ENCODE measurements around the gene ZNF747. TPM values are rescaled to one million over a fixed set of nuclear protein-coding genes. Genes with fewer than 3 reads are reported as not detected.
A peak's percentile ranks its signal among the peaks of the same experiment; 100 is the strongest.

Gene ZNF747
- total RNA-seq, 2 donors from 2014 or later, result 15.5 to 17.1 TPM

DNA sequence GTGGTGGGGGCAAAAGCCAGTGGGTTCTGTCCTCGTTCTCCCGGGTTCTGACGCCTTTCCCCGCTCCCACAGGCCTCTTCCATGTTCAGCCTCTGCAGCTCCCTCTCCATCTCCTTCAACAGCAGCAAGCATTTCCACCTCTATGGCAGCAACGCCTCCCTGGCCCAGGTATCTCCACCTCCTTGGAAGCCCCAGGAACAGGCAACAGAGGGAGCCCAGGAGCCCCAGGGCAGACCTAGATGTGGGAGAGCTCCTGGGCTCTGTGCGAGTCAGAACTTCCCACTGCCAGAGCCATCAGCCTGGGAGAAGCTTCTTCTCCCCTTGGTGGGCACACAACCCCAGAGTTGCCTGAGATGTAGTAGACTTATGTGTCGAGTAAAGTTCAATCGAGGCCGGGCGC is 16.1 kb downstream of the ZNF747 start:
- Mint-ChIP-seq H3K36me3 (ENCODE audit: low read depth) (no peaks in the 10 kb centered on the region), H3K27ac (no peak overlapping the region), H3K9me3 (no peaks in the 10 kb centered on the region), H3K4me1 (peaks cover 6% of the 10 kb centered on the region), H3K4me3 (no peak overlapping the region), H3K27me3 (ENCODE audit: insufficient read depth) (peaks cover 13% of the 10 kb centered on the region)
- no peak overlapping the region for H3K27ac ChIP-seq (ENCODE audit: low read depth, low read length)
- no peak overlapping the region for H3K4me3 ChIP-seq (ENCODE audit: low read length)
- no peaks in the 10 kb centered on the region for H3K36me3 ChIP-seq (ENCODE audit: control insufficient read depth, insufficient read depth, low read length)
- H3K9ac ChIP-seq (ENCODE audit: extremely low read depth, low read length, poor library complexity, severe bottlenecking), result no peak overlapping the region
- WGBS, 2 experiments (ENCODE audit: insufficient coverage in 1 of 2, insufficient read length in 1 of 2), result 95 to 98% methylated on average over 4 to 10 of the region's 10 CpGs
- no peaks in the 10 kb centered on the region for H3K27me3 ChIP-seq (ENCODE audit: control insufficient read depth, insufficient read depth, low read length, poor library complexity, severe bottlenecking)
- DNase-seq, result no peak
- no peaks in the 10 kb centered on the region for H3K9me3 ChIP-seq (ENCODE audit: control insufficient read depth, low read length)
- no peaks in the 10 kb centered on the region for H3K4me1 ChIP-seq (ENCODE audit: control insufficient read depth, insufficient read depth, low read length)
- peak; percentile 33 for TF ChIP-seq CTCF (conservative IDR thresholded peaks at IDR 0.05)

DNA sequence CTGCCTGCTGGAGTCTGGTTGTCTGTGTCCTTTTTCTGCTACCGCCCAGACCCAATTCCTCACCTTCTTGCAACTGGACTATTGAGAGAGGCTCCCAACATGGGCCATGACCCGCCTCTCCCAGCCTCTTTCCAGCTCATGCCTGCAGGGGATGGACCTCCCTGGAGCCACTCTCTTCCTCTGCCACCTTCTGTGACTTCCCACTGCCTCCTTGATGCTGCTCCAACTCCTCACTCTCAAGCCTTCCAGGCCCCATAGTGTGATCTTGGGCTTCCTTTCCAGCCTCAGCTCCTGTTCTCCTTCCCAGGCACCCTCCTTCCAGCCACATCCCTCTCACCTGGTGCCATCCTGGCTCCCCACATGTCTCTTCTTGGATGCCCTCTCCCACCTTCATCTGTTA is 19.4 kb downstream of the ZNF747 start:
- H3K4me1 ChIP-seq (ENCODE audit: control insufficient read depth, insufficient read depth, low read length), result no peaks in the 10 kb centered on the region
- Mint-ChIP-seq H3K4me3 (no peak overlapping the region), H3K36me3 (ENCODE audit: low read depth) (no peaks in the 10 kb centered on the region), H3K9me3 (no peaks in the 10 kb centered on the region), H3K27ac (no peak overlapping the region), H3K27me3 (ENCODE audit: insufficient read depth) (peaks cover 14% of the 10 kb centered on the region), H3K4me1 (no peaks in the 10 kb centered on the region)
- no peak overlapping the region for H3K27ac ChIP-seq (ENCODE audit: low read depth, low read length)
- H3K9ac ChIP-seq (ENCODE audit: extremely low read depth, low read length, poor library complexity, severe bottlenecking), result no peak overlapping the region
- no peak overlapping the region for H3K4me3 ChIP-seq (ENCODE audit: low read length)
- no peaks in the 10 kb centered on the region for H3K36me3 ChIP-seq (ENCODE audit: control insufficient read depth, insufficient read depth, low read length)
- no peaks in the 10 kb centered on the region for H3K9me3 ChIP-seq (ENCODE audit: control insufficient read depth, low read length)
- WGBS, 2 experiments (ENCODE audit: insufficient coverage in 1 of 2, insufficient read length in 1 of 2), result 74 to 90% methylated on average over 2 of the region's 2 CpGs
- TF ChIP-seq CTCF (conservative IDR thresholded peaks at IDR 0.05), result no peak
- DNase-seq, result no peak
- no peaks in the 10 kb centered on the region for H3K27me3 ChIP-seq (ENCODE audit: control insufficient read depth, insufficient read depth, low read length, poor library complexity, severe bottlenecking)

DNA sequence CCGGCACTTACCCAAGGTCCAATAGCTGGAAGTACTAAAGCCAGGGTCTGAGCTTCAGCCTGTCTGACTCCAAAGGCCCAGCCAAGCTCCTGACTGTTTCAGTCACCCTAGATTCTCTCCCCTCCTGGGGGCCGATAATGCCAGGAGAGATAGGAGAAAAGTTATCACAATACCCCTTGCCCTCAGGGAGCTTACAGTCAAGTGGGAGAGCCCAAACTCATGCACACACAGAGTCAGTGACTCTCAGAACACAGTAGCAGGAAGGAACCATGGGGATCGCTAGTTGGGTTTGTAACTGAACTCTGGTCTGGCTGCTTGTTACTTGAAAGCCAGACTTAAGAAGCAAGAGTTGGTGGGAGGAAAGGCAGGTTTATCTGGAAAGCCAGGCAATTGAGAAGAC is 23.1 kb downstream of the ZNF747 start:
- H3K9me3 ChIP-seq (ENCODE audit: control insufficient read depth, low read length), result no peaks in the 10 kb centered on the region
- no peak overlapping the region for H3K27ac ChIP-seq (ENCODE audit: low read depth, low read length)
- no peak for DNase-seq
- H3K27me3 Mint-ChIP-seq (ENCODE audit: insufficient read depth), result peaks cover 4% of the 10 kb centered on the region
- H3K9me3 Mint-ChIP-seq, result no peaks in the 10 kb centered on the region
- H3K4me3 ChIP-seq (ENCODE audit: low read length), result no peak overlapping the region
- no peaks in the 10 kb centered on the region for H3K36me3 Mint-ChIP-seq (ENCODE audit: low read depth)
- no peaks in the 10 kb centered on the region for H3K4me1 ChIP-seq (ENCODE audit: control insufficient read depth, insufficient read depth, low read length)
- H3K4me3 Mint-ChIP-seq, result no peak overlapping the region
- H3K27ac Mint-ChIP-seq, result no peak overlapping the region
- no peaks in the 10 kb centered on the region for H3K4me1 Mint-ChIP-seq
- H3K36me3 ChIP-seq (ENCODE audit: control insufficient read depth, insufficient read depth, low read length), result no peaks in the 10 kb centered on the region
- no peak for TF ChIP-seq CTCF (conservative IDR thresholded peaks at IDR 0.05)
- WGBS, 2 experiments (ENCODE audit: insufficient coverage in 1 of 2, insufficient read length in 1 of 2), result 89 to 100% methylated on average over 1 to 3 of the region's 3 CpGs
- no peak overlapping the region for H3K9ac ChIP-seq (ENCODE audit: extremely low read depth, low read length, poor library complexity, severe bottlenecking)
- no peaks in the 10 kb centered on the region for H3K27me3 ChIP-seq (ENCODE audit: control insufficient read depth, insufficient read depth, low read length, poor library complexity, severe bottlenecking)

Data from endodermal cell (in vitro differentiated cells).